ENCODE data around the gene INSM2.

INSM2 gene

DNA sequence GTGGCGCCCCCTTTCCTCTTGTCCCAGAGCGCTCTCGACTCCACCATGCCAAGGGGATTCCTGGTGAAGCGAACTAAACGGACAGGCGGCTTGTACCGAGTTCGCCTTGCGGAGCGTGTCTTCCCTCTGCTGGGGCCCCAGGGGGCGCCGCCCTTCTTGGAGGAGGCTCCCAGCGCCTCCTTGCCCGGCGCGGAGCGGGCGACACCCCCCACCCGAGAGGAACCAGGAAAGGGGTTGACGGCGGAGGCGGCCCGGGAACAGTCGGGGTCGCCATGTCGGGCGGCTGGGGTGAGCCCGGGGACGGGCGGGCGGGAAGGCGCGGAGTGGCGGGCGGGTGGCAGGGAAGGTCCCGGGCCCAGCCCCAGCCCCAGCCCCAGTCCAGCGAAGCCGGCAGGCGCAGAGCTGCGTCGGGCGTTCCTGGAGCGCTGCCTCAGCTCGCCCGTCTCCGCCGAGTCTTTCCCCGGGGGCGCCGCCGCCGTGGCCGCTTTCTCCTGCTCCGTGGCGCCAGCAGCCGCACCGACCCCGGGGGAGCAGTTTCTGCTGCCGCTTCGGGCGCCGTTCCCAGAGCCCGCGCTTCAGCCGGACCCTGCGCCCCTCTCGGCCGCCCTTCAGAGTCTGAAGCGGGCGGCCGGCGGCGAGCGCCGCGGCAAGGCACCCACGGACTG, 376 bp downstream of the INSM2 start:
- Mint-ChIP-seq H3K36me3 (ENCODE audit: low read depth) (no peaks in the 10 kb centered on the region), H3K9me3 (no peaks in the 10 kb centered on the region), H3K27me3 (ENCODE audit: low read depth, poor library complexity) (peaks cover 89% of the 10 kb centered on the region), H3K4me3 (peak overlapping the region; percentile 78), H3K27ac (no peak overlapping the region), H3K4me1 (peaks cover 10% of the 10 kb centered on the region)
- TF ChIP-seq, protein P1, sequence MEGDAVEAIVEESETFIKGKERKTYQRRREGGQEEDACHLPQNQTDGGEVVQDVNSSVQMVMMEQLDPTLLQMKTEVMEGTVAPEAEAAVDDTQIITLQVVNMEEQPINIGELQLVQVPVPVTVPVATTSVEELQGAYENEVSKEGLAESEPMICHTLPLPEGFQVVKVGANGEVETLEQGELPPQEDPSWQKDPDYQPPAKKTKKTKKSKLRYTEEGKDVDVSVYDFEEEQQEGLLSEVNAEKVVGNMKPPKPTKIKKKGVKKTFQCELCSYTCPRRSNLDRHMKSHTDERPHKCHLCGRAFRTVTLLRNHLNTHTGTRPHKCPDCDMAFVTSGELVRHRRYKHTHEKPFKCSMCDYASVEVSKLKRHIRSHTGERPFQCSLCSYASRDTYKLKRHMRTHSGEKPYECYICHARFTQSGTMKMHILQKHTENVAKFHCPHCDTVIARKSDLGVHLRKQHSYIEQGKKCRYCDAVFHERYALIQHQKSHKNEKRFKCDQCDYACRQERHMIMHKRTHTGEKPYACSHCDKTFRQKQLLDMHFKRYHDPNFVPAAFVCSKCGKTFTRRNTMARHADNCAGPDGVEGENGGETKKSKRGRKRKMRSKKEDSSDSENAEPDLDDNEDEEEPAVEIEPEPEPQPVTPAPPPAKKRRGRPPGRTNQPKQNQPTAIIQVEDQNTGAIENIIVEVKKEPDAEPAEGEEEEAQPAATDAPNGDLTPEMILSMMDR (IDR thresholded peaks at IDR 0.05): no peak
- peak; percentile 24 for DNase-seq

DNA sequence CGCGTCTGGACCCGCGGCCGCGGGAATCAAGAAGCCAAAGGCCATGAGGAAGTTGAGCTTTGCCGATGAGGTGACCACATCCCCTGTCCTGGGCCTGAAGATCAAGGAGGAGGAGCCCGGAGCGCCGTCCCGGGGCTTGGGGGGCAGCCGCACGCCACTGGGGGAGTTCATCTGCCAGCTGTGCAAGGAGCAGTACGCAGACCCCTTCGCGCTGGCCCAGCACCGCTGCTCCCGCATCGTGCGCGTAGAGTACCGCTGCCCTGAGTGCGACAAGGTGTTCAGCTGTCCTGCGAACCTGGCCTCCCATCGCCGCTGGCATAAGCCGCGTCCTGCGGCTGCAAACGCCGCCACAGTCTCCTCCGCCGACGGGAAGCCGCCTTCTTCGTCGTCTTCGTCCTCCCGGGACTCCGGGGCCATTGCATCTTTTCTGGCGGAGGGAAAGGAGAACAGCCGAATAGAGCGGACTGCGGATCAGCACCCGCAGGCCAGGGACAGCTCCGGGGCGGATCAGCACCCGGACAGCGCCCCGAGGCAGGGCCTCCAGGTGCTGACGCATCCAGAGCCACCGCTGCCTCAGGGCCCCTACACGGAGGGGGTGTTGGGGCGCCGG, 1.0 kb downstream of the INSM2 start:
- peaks cover 10% of the 10 kb centered on the region for H3K4me1 Mint-ChIP-seq
- peak overlapping the region; percentile 71 for H3K4me3 Mint-ChIP-seq
- H3K27ac Mint-ChIP-seq: no peak overlapping the region
- H3K9me3 Mint-ChIP-seq: no peaks in the 10 kb centered on the region
- H3K36me3 Mint-ChIP-seq (ENCODE audit: low read depth): no peaks in the 10 kb centered on the region
- DNase-seq: peak; percentile 91
- TF ChIP-seq, protein P1 (IDR thresholded peaks at IDR 0.05): no peak
- H3K27me3 Mint-ChIP-seq (ENCODE audit: low read depth, poor library complexity): peaks cover 83% of the 10 kb centered on the region

DNA sequence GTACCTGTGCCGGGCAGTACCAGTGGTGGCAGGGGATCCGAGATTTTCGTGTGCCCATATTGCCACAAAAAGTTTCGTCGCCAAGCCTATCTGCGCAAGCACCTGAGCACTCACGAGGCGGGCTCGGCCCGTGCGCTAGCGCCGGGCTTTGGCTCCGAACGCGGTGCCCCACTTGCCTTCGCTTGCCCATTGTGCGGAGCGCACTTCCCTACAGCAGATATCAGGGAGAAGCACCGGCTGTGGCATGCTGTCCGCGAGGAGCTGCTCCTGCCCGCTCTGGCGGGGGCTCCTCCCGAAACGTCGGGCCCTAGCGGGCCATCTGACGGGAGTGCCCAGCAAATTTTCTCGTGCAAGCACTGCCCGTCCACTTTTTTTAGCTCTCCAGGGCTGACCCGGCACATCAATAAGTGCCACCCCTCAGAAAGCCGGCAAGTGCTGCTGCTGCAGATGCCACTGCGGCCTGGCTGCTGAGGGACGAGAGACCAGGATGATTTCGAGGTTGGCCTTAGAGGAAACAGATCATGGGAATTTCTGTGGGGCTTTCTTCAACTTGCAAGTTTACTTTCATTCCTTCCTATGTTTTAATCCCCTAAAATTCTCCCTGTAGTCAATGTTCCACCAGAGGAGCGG, 1.6 kb downstream of the INSM2 start:
- peak overlapping the region; percentile 15 for H3K4me3 Mint-ChIP-seq
- DNase-seq: no peak
- H3K4me1 Mint-ChIP-seq: peaks cover 10% of the 10 kb centered on the region
- TF ChIP-seq, protein P1 (IDR thresholded peaks at IDR 0.05): no peak
- no peaks in the 10 kb centered on the region for H3K9me3 Mint-ChIP-seq
- H3K27me3 Mint-ChIP-seq (ENCODE audit: low read depth, poor library complexity): peaks cover 77% of the 10 kb centered on the region
- no peaks in the 10 kb centered on the region for H3K36me3 Mint-ChIP-seq (ENCODE audit: low read depth)
- H3K27ac Mint-ChIP-seq: no peak overlapping the region

DNA sequence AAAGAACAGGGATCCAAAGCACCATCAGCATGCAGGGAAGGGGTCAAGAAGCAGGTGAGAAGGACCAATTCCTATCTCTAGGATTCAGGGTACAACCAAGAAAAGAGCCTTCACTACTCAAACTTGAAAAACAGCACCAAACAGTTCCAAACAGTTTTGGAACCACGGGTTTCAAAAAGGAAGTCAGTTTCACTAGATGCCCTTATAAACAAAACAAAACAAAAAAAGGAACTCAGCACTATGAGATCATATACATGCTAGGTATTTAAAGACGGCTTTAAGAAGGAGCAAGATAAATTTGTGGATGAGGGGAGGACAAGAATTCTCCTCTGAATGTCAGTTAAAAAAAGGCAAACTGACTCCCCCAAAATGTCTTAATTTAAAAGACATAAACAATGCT, 6.0 kb downstream of the INSM2 start:
- TF ChIP-seq, protein P1 (IDR thresholded peaks at IDR 0.05): no peak
- H3K27ac Mint-ChIP-seq: no peak overlapping the region
- DNase-seq: no peak
- no peaks in the 10 kb centered on the region for H3K36me3 Mint-ChIP-seq (ENCODE audit: low read depth)
- peaks cover 39% of the 10 kb centered on the region for H3K27me3 Mint-ChIP-seq (ENCODE audit: low read depth, poor library complexity)
- H3K9me3 Mint-ChIP-seq: no peaks in the 10 kb centered on the region
- H3K4me1 Mint-ChIP-seq: peaks cover 4% of the 10 kb centered on the region
- H3K4me3 Mint-ChIP-seq: no peak overlapping the region

DNA sequence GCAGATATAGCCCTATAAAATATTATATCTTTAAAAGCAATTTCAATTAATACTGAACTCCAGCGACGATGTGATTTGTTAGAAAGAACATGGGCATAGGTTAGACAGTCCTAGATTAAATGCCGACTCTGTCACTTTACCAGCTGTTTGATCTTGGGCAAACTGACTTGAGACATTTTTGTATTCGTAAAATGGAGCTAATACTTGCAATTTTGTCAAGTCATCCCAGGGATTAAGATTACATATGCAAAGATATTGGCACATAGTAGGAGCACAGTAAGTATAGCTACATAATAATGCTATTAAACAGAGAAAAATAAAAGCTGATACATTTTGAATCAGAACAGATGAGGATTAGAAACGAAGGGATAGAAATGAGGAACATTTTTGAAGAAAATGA, 9.0 kb downstream of the INSM2 start:
- no peaks in the 10 kb centered on the region for H3K36me3 Mint-ChIP-seq (ENCODE audit: low read depth)
- TF ChIP-seq, protein P1 (IDR thresholded peaks at IDR 0.05): no peak
- H3K27ac Mint-ChIP-seq: no peak overlapping the region
- H3K4me1 Mint-ChIP-seq: no peaks in the 10 kb centered on the region
- no peak overlapping the region for H3K4me3 Mint-ChIP-seq
- DNase-seq: no peak
- H3K27me3 Mint-ChIP-seq (ENCODE audit: low read depth, poor library complexity): peaks cover 9% of the 10 kb centered on the region
- H3K9me3 Mint-ChIP-seq: no peaks in the 10 kb centered on the region

All from nephron progenitor cell (in vitro differentiated cells).